B cell (primary cell): Measurements from ENCODE around the gene ZNHIT2. TPM values are rescaled to one million over a fixed set of nuclear protein-coding genes. Genes with fewer than 3 reads are reported as not detected.

Experiments used
- ATAC-seq: fragments of 200-7000 bp; cut with Tn5 transposase; one replicate; pipeline ENCODE4 v1.10.0; 2021; ENCODE audit warnings: low read depth, mild to moderate bottlenecking, moderate number of reproducible peaks, moderate library complexity
- CTCF ChIA-PET: fragments of 350-600 bp; sonication (Branson Sonifier 250); formaldehyde crosslinking; loops from one replicate; lab custom pipeline; 2021; ENCODE audit warnings: antibody characterized with exemption, inconsistent platforms; lab: Charles Lee
- POLR2A ChIA-PET: fragments of 350-600 bp; sonication (Branson Sonifier 250); formaldehyde crosslinking; loops from one replicate; lab custom pipeline; 2021; ENCODE audit warnings: antibody characterized with exemption; lab: Charles Lee
- DNase-seq: peaks from one replicate; pipeline ENCODE4 v3.0.0; 2013
- H2AFZ ChIP-seq: 2 replicates; pipeline ENCODE4 v1.6.1; 2012; ENCODE audit warnings: mild to moderate bottlenecking, low read depth, low read length; ENCODE audit not compliant: insufficient read depth, poor library complexity, severe bottlenecking
- H3K27ac ChIP-seq, 2 donors: 1 replicate in 1 of 2; 2 replicates in 1 of 2; pipeline ENCODE4 v1.5.1; 2012 to 2013; ENCODE audit warnings: low read length in 2 of 2, mild to moderate bottlenecking in 2 of 2, moderate library complexity in 1 of 2
- H3K27me3 ChIP-seq, 4 experiments: fragments of 200-600 bp in 1 of 4; sonication (generic) in 1 of 4; replicated peaks in 1 of 4; 1 replicate in 2 of 4; 2 replicates in 2 of 4; pipeline versions ENCODE4 v1.6.1 to v1.7.0; 2013 to 2016; ENCODE audit warnings: low read length in 3 of 4, mild to moderate bottlenecking in 2 of 4, mixed read lengths in 1 of 4, moderate library complexity in 1 of 4; ENCODE audit not compliant: insufficient read depth in 4 of 4, control insufficient read depth in 3 of 4; ENCODE audit errors: control extremely low read depth in 1 of 4
- H3K36me3 ChIP-seq, 2 experiments: replicated peaks in 1 of 2; 1 replicate in 1 of 2; 2 replicates in 1 of 2; pipeline versions ENCODE4 v1.6.1 to v1.7.1; 2013; ENCODE audit warnings: low read length in 1 of 2; ENCODE audit not compliant: insufficient read depth in 2 of 2, control insufficient read depth in 1 of 2; ENCODE audit errors: control extremely low read depth in 1 of 2, extremely low read depth in 1 of 2
- H3K4me1 ChIP-seq, 2 donors: fragments of 200-600 bp in 1 of 2; sonication (generic) in 1 of 2; 1 replicate in 1 of 2; 2 replicates in 1 of 2; pipeline versions ENCODE4 v1.5.1 to v1.6.1; 2013 to 2017; ENCODE audit warnings: low read length in 2 of 2; ENCODE audit not compliant: control insufficient read depth in 2 of 2, insufficient read depth in 2 of 2
- H3K4me2 ChIP-seq: replicated peaks from 2 replicates; pipeline ENCODE3; 2012; ENCODE audit warnings: mild to moderate bottlenecking, low read depth, low read length; ENCODE audit not compliant: poor library complexity, severe bottlenecking
- H3K4me3 ChIP-seq, 5 experiments: fragments of 200-600 bp in 1 of 5; sonication (generic) in 1 of 5; 1 replicate in 3 of 5; 2 replicates in 2 of 5; pipeline versions ENCODE4 v1.5.1 to v1.7.0; 2011 to 2016; ENCODE audit warnings: low read length in 4 of 5, mild to moderate bottlenecking in 4 of 5, low read depth in 2 of 5, control low read depth in 1 of 5, moderate library complexity in 1 of 5; ENCODE audit not compliant: insufficient read depth in 1 of 5; ENCODE audit errors: control extremely low read depth in 1 of 5, extremely low read depth in 1 of 5
- H3K79me2 ChIP-seq: fragments of 200-600 bp; sonication (generic); one replicate; pipeline ENCODE4 v1.6.0; 2016; ENCODE audit warnings: low read length; ENCODE audit not compliant: control insufficient read depth, insufficient read depth
- H3K9ac ChIP-seq: fragments of 200-600 bp; sonication (generic); 2 replicates; pipeline ENCODE4 v1.6.1; 2017; ENCODE audit warnings: mild to moderate bottlenecking, low read length, moderate library complexity
- H3K9me3 ChIP-seq, 3 donors: one replicate each; pipeline versions ENCODE4 v1.6.1 to v1.7.1; 2013; ENCODE audit warnings: low read length in 2 of 3; ENCODE audit not compliant: control insufficient read depth in 2 of 3, insufficient read depth in 1 of 3; ENCODE audit errors: control extremely low read depth in 1 of 3
- H4K20me1 ChIP-seq: 2 replicates; pipeline ENCODE4 v1.6.0; 2012; ENCODE audit warnings: mild to moderate bottlenecking, low read length; ENCODE audit not compliant: insufficient read depth, control insufficient read depth, poor library complexity, severe bottlenecking
- H3K27ac Mint-ChIP-seq: one replicate; pipeline ENCODE4 v1.8.0; 2021; ENCODE audit warnings: mixed read lengths
- H3K27me3 Mint-ChIP-seq: one replicate; pipeline ENCODE4 v1.8.0; 2021; ENCODE audit warnings: mixed read lengths
- H3K4me1 Mint-ChIP-seq: one replicate; pipeline ENCODE4 v1.8.0; 2021; ENCODE audit warnings: mixed read lengths
- H3K4me3 Mint-ChIP-seq: one replicate; pipeline ENCODE4 v1.8.0; 2021; ENCODE audit warnings: mixed read lengths
- H3K9me3 Mint-ChIP-seq: one replicate; pipeline ENCODE4 v1.8.0; 2022; ENCODE audit warnings: mixed read lengths; ENCODE audit not compliant: insufficient read depth
- EZH2 ChIP-seq: IDR thresholded peaks from 2 replicates; pipeline ENCODE4 v1.6.1; 2012; ENCODE audit warnings: borderline replicate concordance, low read depth, mild to moderate bottlenecking, moderate library complexity, low read length; ENCODE audit not compliant: insufficient read depth, poor library complexity, severe bottlenecking
- WGBS: methylation state at CpG from one replicate; pipeline ENCODE4 v1.1.5; 2013; ENCODE audit warnings: missing lambda C conversion rate; ENCODE audit not compliant: insufficient coverage; 5-methylcytosine and 5-hydroxymethylcytosine counted together
- intact Hi-C: fragments of 100-400 bp; cut with micrococcal nuclease; formaldehyde crosslinking; loops from one replicate; pipeline ENCODE4 v1.10.0; 2022
- polyA plus RNA-seq: library from polyadenylated mRNA; depleted of rRNA; stranded (reverse); fragments of >200 nt; gene quantifications from 2 replicates; pipeline ENCODE4 v1.2.3, GENCODE V29; 2012
- total RNA-seq, 2 donors: library from RNA; stranded (reverse); fragments of 120-200 nt in 1 of 2; gene quantifications; 1 replicate in 1 of 2; 2 replicates in 1 of 2; pipeline versions ENCODE4 v1.2.3 to v1.2.4, GENCODE V29; 2013 to 2022
- TF ChIP-seq, protein P1 (sequence below): fragments of 200-600 bp; IDR thresholded peaks from one replicate; pipeline ENCODE4 v1.8.0; 2022; ENCODE audit warnings: antibody characterized with exemption, mild to moderate bottlenecking

Gene ZNHIT2
- total and polyA plus RNA-seq, 2 donors (not counting 1 experiment from before 2014, with no cell fraction given), result 6.2 to 14.1 TPM

DNA sequence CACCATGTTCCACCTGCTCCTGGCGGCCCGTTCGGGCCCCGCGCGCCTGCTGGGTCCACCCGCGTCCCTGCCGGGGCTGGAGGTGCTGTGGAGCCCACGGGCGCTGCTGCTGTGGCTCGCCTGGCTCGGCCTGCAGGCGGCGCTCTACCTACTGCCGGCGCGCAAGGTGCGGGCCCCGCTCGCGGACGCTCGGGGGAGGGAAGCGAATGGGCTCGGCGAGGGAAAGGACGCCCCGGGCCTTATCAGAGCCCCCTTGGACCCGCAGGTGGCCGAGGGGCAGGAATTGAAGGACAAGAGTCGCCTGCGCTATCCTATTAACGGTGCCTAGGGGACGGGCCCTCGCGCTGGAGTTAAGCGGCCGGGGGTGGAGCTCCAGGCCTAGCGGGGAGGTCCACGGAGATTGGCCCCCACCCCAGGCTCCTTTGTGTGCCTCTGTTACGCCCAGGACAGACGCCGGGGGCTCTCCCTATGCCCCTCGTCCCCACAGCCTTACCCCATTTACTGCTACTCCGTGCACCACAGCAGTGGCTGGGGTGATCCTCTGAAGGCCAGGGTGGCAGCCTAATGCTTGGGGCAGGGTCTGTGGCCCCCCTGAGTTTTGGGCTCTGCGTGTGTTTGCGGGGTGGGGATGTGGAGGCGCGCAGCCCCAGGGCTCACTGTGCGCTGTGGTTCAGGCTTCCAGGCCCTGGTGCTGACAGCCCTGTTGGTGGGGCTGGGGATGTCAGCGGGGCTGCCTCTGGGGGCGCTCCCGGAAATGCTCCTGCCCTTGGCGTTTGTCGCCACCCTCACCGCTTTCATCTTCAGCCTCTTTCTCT, 4.7 kb downstream of the ZNHIT2 start:
- Histone ChIP-seq H3K27me3 (no peaks in the 10 kb centered on the region), H3K4me3 (peak overlapping the region in 4 of 5 experiments; percentile 58 to 92 (median 72)), H3K9ac (peak overlapping the region; percentile 80), H3K4me1 (peaks cover 30 to 53% of the 10 kb centered on the region in 2 donors), H3K27ac (peak overlapping the region; percentile 44 to 48), H3K9me3 (no peaks in the 10 kb centered on the region), H3K4me2 (peak overlapping the region; percentile 99), H3K36me3 (peaks cover 0 to 31% of the 10 kb centered on the region in 2 experiments), H3K79me2 (peaks cover 49% of the 10 kb centered on the region), H2AFZ (peak overlapping the region; percentile 64), H4K20me1 (peaks cover 48% of the 10 kb centered on the region)
- ChIA-PET POLR2A (interaction anchor here (0.6 to 3.6 kb wide), 12 partner anchors 9 to 1176 kb away, joined by 3 to 27 read pairs (median 7); partner anchors contain the start of genes ARL2, CAPN1, DPF2 and FAU), CTCF (interaction anchor here (0.6 to 7.7 kb wide), 18 partner anchors 9 to 265 kb away, joined by 3 to 118 read pairs (median 4); partner anchors contain the start of genes ARL2, CAPN1, FAU and MRPL49)
- Mint-ChIP-seq H3K4me1 (peaks cover 57% of the 10 kb centered on the region), H3K9me3 (no peaks in the 10 kb centered on the region), H3K27me3 (no peaks in the 10 kb centered on the region), H3K4me3 (peak overlapping the region; percentile 89), H3K27ac (peak overlapping the region; percentile 81)
- under 1% methylated on average over 55 of the region's 57 CpGs for WGBS
- intact Hi-C loops, result loop anchor here (1.0 to 10.0 kb wide), 5 partner anchors 16 to 502 kb away; partner anchors contain the start of genes ATG2A, MAP3K11, PCNX3 and POLA2
- DNase-seq, result peak; percentile 86
- ATAC-seq, result peak; percentile 44
- TF ChIP-seq, protein P1, sequence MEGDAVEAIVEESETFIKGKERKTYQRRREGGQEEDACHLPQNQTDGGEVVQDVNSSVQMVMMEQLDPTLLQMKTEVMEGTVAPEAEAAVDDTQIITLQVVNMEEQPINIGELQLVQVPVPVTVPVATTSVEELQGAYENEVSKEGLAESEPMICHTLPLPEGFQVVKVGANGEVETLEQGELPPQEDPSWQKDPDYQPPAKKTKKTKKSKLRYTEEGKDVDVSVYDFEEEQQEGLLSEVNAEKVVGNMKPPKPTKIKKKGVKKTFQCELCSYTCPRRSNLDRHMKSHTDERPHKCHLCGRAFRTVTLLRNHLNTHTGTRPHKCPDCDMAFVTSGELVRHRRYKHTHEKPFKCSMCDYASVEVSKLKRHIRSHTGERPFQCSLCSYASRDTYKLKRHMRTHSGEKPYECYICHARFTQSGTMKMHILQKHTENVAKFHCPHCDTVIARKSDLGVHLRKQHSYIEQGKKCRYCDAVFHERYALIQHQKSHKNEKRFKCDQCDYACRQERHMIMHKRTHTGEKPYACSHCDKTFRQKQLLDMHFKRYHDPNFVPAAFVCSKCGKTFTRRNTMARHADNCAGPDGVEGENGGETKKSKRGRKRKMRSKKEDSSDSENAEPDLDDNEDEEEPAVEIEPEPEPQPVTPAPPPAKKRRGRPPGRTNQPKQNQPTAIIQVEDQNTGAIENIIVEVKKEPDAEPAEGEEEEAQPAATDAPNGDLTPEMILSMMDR, result peak; percentile 90
- no peak for TF ChIP-seq EZH2
